KMS-11 (cell line): Measurements from ENCODE around the gene PDE6C.

Experiments used
- H2AFZ ChIP-seq: fragments of 200-600 bp; sonication (generic); 2 replicates; pipeline ENCODE4 v1.6.1; 2016; ENCODE audit warnings: antibody characterized with exemption, mixed run types, low read depth
- H3K27ac ChIP-seq: fragments of 200-600 bp; sonication (generic); 2 replicates; pipeline ENCODE4 v1.6.1; 2016; ENCODE audit warnings: mild to moderate bottlenecking, mixed run types
- H3K27me3 ChIP-seq: fragments of 200-600 bp; sonication (generic); 2 replicates; pipeline ENCODE4 v1.6.1; 2017; ENCODE audit warnings: mild to moderate bottlenecking, low read depth, mixed run types, moderate library complexity; ENCODE audit not compliant: insufficient read depth
- H3K36me3 ChIP-seq: fragments of 200-600 bp; sonication (generic); 2 replicates; pipeline ENCODE4 v1.6.1; 2017; ENCODE audit warnings: mild to moderate bottlenecking, mixed run types; ENCODE audit not compliant: insufficient read depth
- H3K4me1 ChIP-seq: fragments of 200-600 bp; sonication (generic); 2 replicates; pipeline ENCODE4 v1.6.1; 2016; ENCODE audit warnings: mild to moderate bottlenecking, low read depth, mixed run types; ENCODE audit not compliant: poor library complexity, severe bottlenecking
- H3K4me2 ChIP-seq: fragments of 200-600 bp; sonication (generic); 2 replicates; pipeline ENCODE4 v1.7.0; 2016; ENCODE audit warnings: mild to moderate bottlenecking, mixed run types
- H3K4me3 ChIP-seq: fragments of 200-600 bp; sonication (generic); IDR thresholded peaks from 2 replicates; pipeline ENCODE4 v1.6.1; 2017; ENCODE audit warnings: low read depth, low read length, mixed read lengths; ENCODE audit not compliant: insufficient read depth
- H3K79me2 ChIP-seq: fragments of 200-600 bp; sonication (generic); 2 replicates; pipeline ENCODE4 v1.6.1; 2016; ENCODE audit warnings: low read depth, mixed run types; ENCODE audit not compliant: insufficient read depth
- H3K9ac ChIP-seq: fragments of 200-600 bp; sonication (generic); 2 replicates; pipeline ENCODE4 v1.6.1; 2016; ENCODE audit warnings: mild to moderate bottlenecking, mixed run types
- H4K20me1 ChIP-seq: fragments of 200-600 bp; sonication (generic); 2 replicates; pipeline ENCODE4 v1.6.1; 2016; ENCODE audit warnings: mild to moderate bottlenecking, mixed run types; ENCODE audit not compliant: insufficient read depth
- TF ChIP-seq, protein P1 (sequence below): fragments of 200-600 bp; sonication (generic); conservative IDR thresholded peaks from 2 replicates; pipeline ENCODE4 v1.6.1; 2017; ENCODE audit warnings: low read depth, mild to moderate bottlenecking, antibody characterized with exemption, low read length, moderate library complexity, mixed read lengths

PDE6C gene

GRCh38 chr10:93630625-93631557, 18.6 kb downstream of the PDE6C start:
- no peaks in the 10 kb centered on the region for H3K36me3 ChIP-seq
- no peaks in the 10 kb centered on the region for H3K27me3 ChIP-seq
- TF ChIP-seq, protein P1, sequence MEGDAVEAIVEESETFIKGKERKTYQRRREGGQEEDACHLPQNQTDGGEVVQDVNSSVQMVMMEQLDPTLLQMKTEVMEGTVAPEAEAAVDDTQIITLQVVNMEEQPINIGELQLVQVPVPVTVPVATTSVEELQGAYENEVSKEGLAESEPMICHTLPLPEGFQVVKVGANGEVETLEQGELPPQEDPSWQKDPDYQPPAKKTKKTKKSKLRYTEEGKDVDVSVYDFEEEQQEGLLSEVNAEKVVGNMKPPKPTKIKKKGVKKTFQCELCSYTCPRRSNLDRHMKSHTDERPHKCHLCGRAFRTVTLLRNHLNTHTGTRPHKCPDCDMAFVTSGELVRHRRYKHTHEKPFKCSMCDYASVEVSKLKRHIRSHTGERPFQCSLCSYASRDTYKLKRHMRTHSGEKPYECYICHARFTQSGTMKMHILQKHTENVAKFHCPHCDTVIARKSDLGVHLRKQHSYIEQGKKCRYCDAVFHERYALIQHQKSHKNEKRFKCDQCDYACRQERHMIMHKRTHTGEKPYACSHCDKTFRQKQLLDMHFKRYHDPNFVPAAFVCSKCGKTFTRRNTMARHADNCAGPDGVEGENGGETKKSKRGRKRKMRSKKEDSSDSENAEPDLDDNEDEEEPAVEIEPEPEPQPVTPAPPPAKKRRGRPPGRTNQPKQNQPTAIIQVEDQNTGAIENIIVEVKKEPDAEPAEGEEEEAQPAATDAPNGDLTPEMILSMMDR: no peak
- H3K9ac ChIP-seq: no peak overlapping the region
- no peak overlapping the region for H3K4me2 ChIP-seq
- H2AFZ ChIP-seq: no peak overlapping the region
- no peak overlapping the region for H3K4me3 ChIP-seq
- no peaks in the 10 kb centered on the region for H3K79me2 ChIP-seq
- H3K27ac ChIP-seq: no peak overlapping the region
- no peaks in the 10 kb centered on the region for H3K4me1 ChIP-seq
- H4K20me1 ChIP-seq: no peaks in the 10 kb centered on the region

DNA sequence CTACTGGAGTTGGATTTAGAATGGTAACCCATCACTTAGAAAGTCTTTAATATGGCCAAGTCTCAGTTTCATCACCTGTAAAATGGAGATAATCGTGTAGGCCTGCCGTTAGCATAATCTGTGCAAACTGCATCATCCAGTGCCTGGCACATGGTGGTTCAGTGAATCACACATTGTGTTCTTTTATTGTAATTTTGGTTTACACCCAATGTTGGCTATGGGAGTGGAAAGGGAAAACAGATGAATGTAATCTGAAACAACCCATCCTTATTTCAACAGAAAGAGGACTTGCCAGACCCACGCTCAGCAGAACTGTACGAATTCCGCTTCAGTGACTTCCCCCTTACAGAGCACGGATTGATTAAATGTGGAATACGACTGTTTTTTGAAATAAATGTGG, 27.5 kb downstream of the PDE6C start:
- H3K4me2 ChIP-seq: no peak overlapping the region
- no peaks in the 10 kb centered on the region for H3K79me2 ChIP-seq
- no peak overlapping the region for H3K9ac ChIP-seq
- no peaks in the 10 kb centered on the region for H3K36me3 ChIP-seq
- TF ChIP-seq, protein P1: no peak
- no peak overlapping the region for H3K4me3 ChIP-seq
- H4K20me1 ChIP-seq: no peaks in the 10 kb centered on the region
- no peak overlapping the region for H3K27ac ChIP-seq
- H3K4me1 ChIP-seq: peaks cover 13% of the 10 kb centered on the region
- H2AFZ ChIP-seq: no peak overlapping the region
- H3K27me3 ChIP-seq: no peaks in the 10 kb centered on the region

GRCh38 chr10:93652857-93653256, 40.5 kb downstream of the PDE6C start:
- no peaks in the 10 kb centered on the region for H3K36me3 ChIP-seq
- no peak overlapping the region for H2AFZ ChIP-seq
- no peaks in the 10 kb centered on the region for H3K27me3 ChIP-seq
- no peaks in the 10 kb centered on the region for H3K4me1 ChIP-seq
- H4K20me1 ChIP-seq: no peaks in the 10 kb centered on the region
- no peak overlapping the region for H3K27ac ChIP-seq
- no peaks in the 10 kb centered on the region for H3K79me2 ChIP-seq
- no peak overlapping the region for H3K9ac ChIP-seq
- no peak overlapping the region for H3K4me2 ChIP-seq
- TF ChIP-seq, protein P1: no peak
- no peak overlapping the region for H3K4me3 ChIP-seq

DNA sequence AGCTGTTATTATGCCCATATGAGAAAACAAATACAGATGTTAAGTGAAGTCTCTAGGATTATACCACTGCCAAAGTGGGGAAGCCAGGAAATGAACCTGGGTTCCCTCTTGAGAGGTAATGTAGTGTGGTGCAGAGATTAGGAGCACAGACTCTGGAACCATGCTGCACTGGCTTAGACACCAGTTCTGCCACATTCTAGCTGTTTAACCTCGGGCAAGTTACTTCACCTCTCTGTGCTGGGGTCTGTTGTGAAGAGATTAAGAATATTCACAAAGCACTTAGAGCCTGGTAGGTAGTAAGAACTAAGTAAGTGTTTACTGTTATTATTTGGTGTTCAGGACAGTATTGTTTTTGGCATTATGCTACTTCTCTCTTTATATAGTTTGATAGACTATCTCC, 41.9 kb downstream of the PDE6C start:
- H3K27me3 ChIP-seq: no peaks in the 10 kb centered on the region
- H4K20me1 ChIP-seq: no peaks in the 10 kb centered on the region
- TF ChIP-seq, protein P1: no peak
- no peaks in the 10 kb centered on the region for H3K4me1 ChIP-seq
- H3K36me3 ChIP-seq: no peaks in the 10 kb centered on the region
- no peak overlapping the region for H3K9ac ChIP-seq
- no peak overlapping the region for H3K4me3 ChIP-seq
- no peak overlapping the region for H3K4me2 ChIP-seq
- H2AFZ ChIP-seq: no peak overlapping the region
- H3K27ac ChIP-seq: no peak overlapping the region
- H3K79me2 ChIP-seq: no peaks in the 10 kb centered on the region
